Coronary artery (tissue), 2 donors: ENCODE data around the gene TMEM151A.

Experiments
- DNase-seq: peaks from one replicate; pipeline ENCODE4 v3.0.0-alpha.2; 2017; ENCODE audit warnings: low spot score
- H3K27ac ChIP-seq, 2 donors: fragments of 200-600 bp; sonication (generic); one replicate each; pipeline ENCODE4 v1.5.1; 2016 to 2019
- H3K4me3 ChIP-seq: fragments of 200-600 bp; sonication (generic); 2 replicates; pipeline ENCODE4 v1.5.1; 2016; ENCODE audit warnings: mild to moderate bottlenecking, moderate library complexity
- TF ChIP-seq, protein P1 (sequence below): fragments of 200-600 bp; sonication (generic); IDR thresholded peaks from one replicate; pipeline ENCODE4 v1.5.1; 2019; ENCODE audit warnings: antibody characterized with exemption

The TMEM151A gene

GRCh38 chr11:66267379-66268243 lies 24.1 kb upstream of the TMEM151A start:
- TF ChIP-seq, protein P1, sequence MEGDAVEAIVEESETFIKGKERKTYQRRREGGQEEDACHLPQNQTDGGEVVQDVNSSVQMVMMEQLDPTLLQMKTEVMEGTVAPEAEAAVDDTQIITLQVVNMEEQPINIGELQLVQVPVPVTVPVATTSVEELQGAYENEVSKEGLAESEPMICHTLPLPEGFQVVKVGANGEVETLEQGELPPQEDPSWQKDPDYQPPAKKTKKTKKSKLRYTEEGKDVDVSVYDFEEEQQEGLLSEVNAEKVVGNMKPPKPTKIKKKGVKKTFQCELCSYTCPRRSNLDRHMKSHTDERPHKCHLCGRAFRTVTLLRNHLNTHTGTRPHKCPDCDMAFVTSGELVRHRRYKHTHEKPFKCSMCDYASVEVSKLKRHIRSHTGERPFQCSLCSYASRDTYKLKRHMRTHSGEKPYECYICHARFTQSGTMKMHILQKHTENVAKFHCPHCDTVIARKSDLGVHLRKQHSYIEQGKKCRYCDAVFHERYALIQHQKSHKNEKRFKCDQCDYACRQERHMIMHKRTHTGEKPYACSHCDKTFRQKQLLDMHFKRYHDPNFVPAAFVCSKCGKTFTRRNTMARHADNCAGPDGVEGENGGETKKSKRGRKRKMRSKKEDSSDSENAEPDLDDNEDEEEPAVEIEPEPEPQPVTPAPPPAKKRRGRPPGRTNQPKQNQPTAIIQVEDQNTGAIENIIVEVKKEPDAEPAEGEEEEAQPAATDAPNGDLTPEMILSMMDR = no peak

GRCh38 chr11:66268244-66268951 lies 23.3 kb upstream of the TMEM151A start, which contains the start of gene RAB1B:
Gene RAB1B, plus strand, starts transcription at chr11:66268639. Its CDS starts 41 bp downstream, at chr11:66268680.
- peak; percentile 100 for DNase-seq
- peak within 1 kb of the TSS; percentile 91 to 99 for H3K27ac ChIP-seq
- TF ChIP-seq, protein P1 = no peak
- H3K4me3 ChIP-seq = peak within 1 kb of the TSS; percentile 93

More at GRCh38 chr11:66267379-66268243, 24.1 kb upstream of the TMEM151A start:
- Histone ChIP-seq H3K27ac (peak overlapping the region; percentile 91 to 99), H3K4me3 (peak overlapping the region; percentile 93)
- peak; percentile 94 for DNase-seq

- H3K4me3 ChIP-seq = peak overlapping the region; percentile 93
- DNase-seq = no peak
- TF ChIP-seq, protein P1 = no peak
- peak overlapping the region; percentile 91 to 99 for H3K27ac ChIP-seq
Measured at GRCh38 chr11:66268952-66269905, 22.5 kb upstream of the TMEM151A start.

DNA sequence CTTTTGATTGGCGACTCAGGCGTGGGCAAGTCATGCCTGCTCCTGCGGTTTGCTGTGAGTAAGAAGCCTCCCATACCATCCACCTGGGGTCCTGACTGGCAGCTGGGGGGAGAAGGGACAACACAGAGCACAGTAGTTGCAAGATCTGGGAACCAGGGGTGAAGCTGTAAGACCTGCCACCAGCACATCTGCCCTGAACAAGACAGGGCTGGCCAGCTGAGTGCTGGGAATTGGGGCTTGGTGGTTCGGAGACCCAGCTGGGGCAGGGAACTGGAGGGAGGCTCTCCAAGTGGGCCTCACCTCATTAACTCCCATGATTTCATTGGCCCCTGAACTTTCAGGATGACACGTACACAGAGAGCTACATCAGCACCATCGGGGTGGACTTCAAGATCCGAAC lies 19.9 kb upstream of the TMEM151A start:
- TF ChIP-seq, protein P1 = no peak
- Histone ChIP-seq H3K4me3 (no peak overlapping the region), H3K27ac (no peak overlapping the region)
- no peak for DNase-seq

DNA sequence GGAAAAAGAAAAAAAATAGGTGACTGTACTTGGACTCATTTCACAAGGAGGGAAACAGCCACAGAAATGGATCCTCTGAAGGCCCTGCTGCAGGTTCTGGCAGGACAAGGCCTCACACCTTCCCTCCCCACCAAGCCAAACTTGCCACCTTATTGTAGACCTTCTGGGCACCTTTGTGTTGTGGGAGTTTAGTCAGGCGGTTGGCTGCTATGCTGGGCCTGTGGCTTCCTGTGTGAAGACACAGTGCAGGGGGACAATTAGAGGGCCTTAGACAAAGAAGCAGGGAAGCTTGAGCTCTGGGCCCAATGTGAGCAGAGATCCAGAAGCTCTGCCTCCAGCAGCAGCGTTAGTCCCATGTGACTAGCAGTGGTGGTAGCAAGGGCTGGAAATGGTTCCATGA lies 19.1 kb upstream of the TMEM151A start:
- no peak for DNase-seq
- H3K27ac ChIP-seq = no peak overlapping the region
- no peak overlapping the region for H3K4me3 ChIP-seq
- TF ChIP-seq, protein P1 = no peak

GRCh38 chr11:66274219-66274618 lies 17.5 kb upstream of the TMEM151A start:
- TF ChIP-seq, protein P1 = no peak
- Histone ChIP-seq H3K4me3 (no peak overlapping the region), H3K27ac (no peak overlapping the region)
- DNase-seq = no peak
